CD4-positive, alpha-beta T cell (primary cell): Measurements from ENCODE around the gene SFTA2. TPM values are rescaled to one million over a fixed set of nuclear protein-coding genes. Genes with fewer than 3 reads are reported as not detected.

Experiments
- ATAC-seq: fragments of 200-7000 bp; cut with Tn5 transposase; one replicate; pipeline ENCODE4 v1.10.0; 2022; ENCODE audit warnings: mild to moderate bottlenecking; ENCODE audit not compliant: poor library complexity
- CTCF ChIA-PET: fragments of 350-600 bp; sonication (Branson Sonifier 250); formaldehyde crosslinking; loops from one replicate; lab custom pipeline; 2021; ENCODE audit warnings: antibody characterized with exemption, inconsistent platforms; lab: Charles Lee
- POLR2A ChIA-PET: fragments of 350-600 bp; sonication (Branson Sonifier 250); formaldehyde crosslinking; loops from one replicate; lab custom pipeline; 2021; ENCODE audit warnings: antibody characterized with exemption, inconsistent platforms; lab: Charles Lee
- DNase-seq, 14 experiments: peaks; one replicate each; pipeline ENCODE4 v3.0.0-alpha.2; 2013 to 2020; ENCODE audit warnings: mixed read lengths in 2 of 14
- H3K27ac ChIP-seq, 2 donors: one replicate each; pipeline versions ENCODE4 v1.5.1 to v1.7.0; 2013; ENCODE audit warnings: low read length in 2 of 2, low read depth in 1 of 2, mild to moderate bottlenecking in 1 of 2
- H3K27me3 ChIP-seq, 2 experiments: 1 replicate in 1 of 2; 2 replicates in 1 of 2; pipeline versions ENCODE4 v1.6.1 to v1.7.0; 2013; ENCODE audit warnings: low read length in 2 of 2, control low read depth in 1 of 2, mild to moderate bottlenecking in 1 of 2, moderate library complexity in 1 of 2; ENCODE audit not compliant: insufficient read depth in 2 of 2, control insufficient read depth in 1 of 2
- H3K36me3 ChIP-seq: one replicate; pipeline ENCODE4 v1.6.1; 2013; ENCODE audit warnings: low read length, control low read depth; ENCODE audit not compliant: insufficient read depth
- H3K4me1 ChIP-seq: one replicate; pipeline ENCODE4 v1.6.1; 2013; ENCODE audit warnings: low read length, control low read depth; ENCODE audit not compliant: insufficient read depth
- H3K4me3 ChIP-seq: one replicate; pipeline ENCODE4 v1.5.1; 2013; ENCODE audit warnings: mild to moderate bottlenecking, low read length, moderate library complexity
- H3K9me3 ChIP-seq, 2 experiments: 1 replicate in 1 of 2; 2 replicates in 1 of 2; pipeline versions ENCODE4 v1.6.1 to v1.7.0; 2013; ENCODE audit warnings: low read length in 2 of 2, mild to moderate bottlenecking in 2 of 2, control low read depth in 1 of 2, moderate library complexity in 1 of 2; ENCODE audit not compliant: control insufficient read depth in 1 of 2, insufficient read depth in 1 of 2
- H3K27ac Mint-ChIP-seq: one replicate; pipeline ENCODE4 v1.8.0; 2020; ENCODE audit warnings: mixed read lengths
- H3K27me3 Mint-ChIP-seq: one replicate; pipeline ENCODE4 v1.8.0; 2021; ENCODE audit warnings: mixed read lengths
- H3K36me3 Mint-ChIP-seq: one replicate; pipeline ENCODE4 v1.8.0; 2021; ENCODE audit warnings: low read depth, mixed read lengths
- H3K4me1 Mint-ChIP-seq: one replicate; pipeline ENCODE4 v1.8.0; 2021; ENCODE audit warnings: low read depth, mixed read lengths
- H3K4me3 Mint-ChIP-seq: one replicate; pipeline ENCODE4 v1.8.0; 2020; ENCODE audit warnings: mild to moderate bottlenecking, mixed read lengths
- H3K9me3 Mint-ChIP-seq: one replicate; pipeline ENCODE4 v1.8.0; 2020; ENCODE audit warnings: mixed read lengths
- CTCF ChIP-seq: fragments of 200-600 bp; IDR thresholded peaks from one replicate; pipeline ENCODE4 v1.8.0; 2022; ENCODE audit warnings: antibody characterized with exemption, mild to moderate bottlenecking
- intact Hi-C, 2 experiments: fragments of 100-400 bp; cut with DNase I in 1 of 2; cut with micrococcal nuclease in 1 of 2; formaldehyde crosslinking; loops; one replicate each; pipeline versions ENCODE4 v1.15.1 to v1.9.0; 2023 to 2025; cut with DNase I, micrococcal nuclease
- total RNA-seq, 174 experiments: library from RNA in 2 of 174; stranded (reverse) in 2 of 174; gene quantifications; one replicate each; pipeline ENCODE4 v1.2.3 and lab custom pipeline; 2021 to 2026

The SFTA2 gene
- total RNA-seq, 2 experiments from 2014 or later, result not detected

- ATAC-seq (no peak), DNase-seq (no peak)
- Histone ChIP-seq H3K9me3 (no peaks in the 10 kb centered on the region), H3K4me1 (no peaks in the 10 kb centered on the region), H3K27ac (no peak overlapping the region), H3K4me3 (no peak overlapping the region), H3K27me3 (no peaks in the 10 kb centered on the region), H3K36me3 (peaks cover 18% of the 10 kb centered on the region)
- H3K36me3 Mint-ChIP-seq, result peaks cover 44% of the 10 kb centered on the region
- no peaks in the 10 kb centered on the region for H3K9me3 Mint-ChIP-seq
- TF ChIP-seq CTCF, result no peak
- no peaks in the 10 kb centered on the region for H3K4me1 Mint-ChIP-seq
- H3K27me3 Mint-ChIP-seq, result no peaks in the 10 kb centered on the region
- intact Hi-C loops, result no loop called here
- ChIA-PET CTCF (interaction anchor here (0.6 kb wide), 1 partner anchor 259 kb away, joined by 3 read pairs; no protein-coding TSS in a partner anchor), POLR2A (interaction anchor here (0.5 kb wide), 1 partner anchor 71 kb away, joined by 3 read pairs; no protein-coding TSS in a partner anchor)
- no peak overlapping the region for H3K4me3 Mint-ChIP-seq
- no peak overlapping the region for H3K27ac Mint-ChIP-seq
These were observed 38.3 kb downstream of the SFTA2 start for GRCh38 chr6:30893666-30894065.

GRCh38 chr6:30893001-30893591 is 38.9 kb downstream of the SFTA2 start:
- no peak for DNase-seq
- intact Hi-C loops, result no loop called here
- Histone ChIP-seq H3K36me3 (peaks cover 13% of the 10 kb centered on the region), H3K27me3 (no peaks in the 10 kb centered on the region), H3K9me3 (no peaks in the 10 kb centered on the region), H3K4me1 (no peaks in the 10 kb centered on the region), H3K4me3 (no peak overlapping the region), H3K27ac (no peak overlapping the region)
- Mint-ChIP-seq H3K36me3 (peaks cover 38% of the 10 kb centered on the region), H3K27me3 (no peaks in the 10 kb centered on the region), H3K9me3 (no peaks in the 10 kb centered on the region), H3K4me3 (no peak overlapping the region), H3K27ac (no peak overlapping the region), H3K4me1 (no peaks in the 10 kb centered on the region)
- ChIA-PET CTCF (no interaction called here), POLR2A (no interaction called here)
- ATAC-seq, result no peak
- no peak for TF ChIP-seq CTCF

- Mint-ChIP-seq H3K9me3 (no peaks in the 10 kb centered on the region), H3K27ac (no peak overlapping the region), H3K27me3 (no peaks in the 10 kb centered on the region), H3K36me3 (peaks cover 35% of the 10 kb centered on the region), H3K4me1 (peaks cover 2% of the 10 kb centered on the region), H3K4me3 (no peak overlapping the region)
- intact Hi-C loops, result no loop called here
- no peak for ATAC-seq
- peaks cover 12% of the 10 kb centered on the region for H3K36me3 ChIP-seq
- H3K4me3 ChIP-seq, result no peak overlapping the region
- no peaks in the 10 kb centered on the region for H3K4me1 ChIP-seq
- DNase-seq, result no peak
- H3K27me3 ChIP-seq, result no peaks in the 10 kb centered on the region
- TF ChIP-seq CTCF, result no peak
- no peaks in the 10 kb centered on the region for H3K9me3 ChIP-seq
- ChIA-PET CTCF (no interaction called here), POLR2A (no interaction called here)
- H3K27ac ChIP-seq, result no peak overlapping the region
These were observed 40.0 kb downstream of the SFTA2 start for GRCh38 chr6:30891816-30892538.
